ENCODE measurements around the gene ADGRF1.
"Not testable (repeated sequence)": the region's sequence is repeated elsewhere in the genome, so short reads cannot be mapped to it uniquely, and the experiment has no call there.

The ADGRF1 gene

DNA sequence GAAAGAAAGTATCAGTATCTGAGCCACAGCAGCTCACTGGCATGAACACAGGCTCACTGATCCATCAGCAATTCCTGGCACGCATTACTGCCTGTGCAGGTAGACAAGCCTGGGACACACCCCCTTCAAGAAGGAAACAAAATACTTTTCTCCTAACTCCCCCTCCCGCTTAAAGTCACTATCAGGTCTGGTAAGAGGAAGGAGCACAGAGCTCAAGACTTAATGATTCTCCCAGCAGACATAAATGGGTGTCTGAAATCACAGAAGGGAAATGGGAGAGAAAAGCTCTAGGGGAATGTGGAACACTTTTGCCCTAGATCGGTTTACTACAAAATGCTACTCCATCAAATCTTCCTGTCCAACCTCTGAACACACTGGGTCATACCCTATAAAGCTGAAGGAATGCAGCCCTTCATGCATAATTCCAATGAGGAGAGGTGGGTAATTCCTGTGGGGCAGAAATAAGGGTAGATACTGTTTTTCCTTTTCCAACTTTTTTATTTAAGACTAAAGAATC lies at the start of gene ADGRF1:
Gene ADGRF1 (minus strand): TSS at position 58 of the 517 bp plus-strand sequence. CDS start 13,271 bp downstream, outside the sequence.
- no peak for DNase-seq (ENCODE audit: low read depth in 2 of 2)

DNA sequence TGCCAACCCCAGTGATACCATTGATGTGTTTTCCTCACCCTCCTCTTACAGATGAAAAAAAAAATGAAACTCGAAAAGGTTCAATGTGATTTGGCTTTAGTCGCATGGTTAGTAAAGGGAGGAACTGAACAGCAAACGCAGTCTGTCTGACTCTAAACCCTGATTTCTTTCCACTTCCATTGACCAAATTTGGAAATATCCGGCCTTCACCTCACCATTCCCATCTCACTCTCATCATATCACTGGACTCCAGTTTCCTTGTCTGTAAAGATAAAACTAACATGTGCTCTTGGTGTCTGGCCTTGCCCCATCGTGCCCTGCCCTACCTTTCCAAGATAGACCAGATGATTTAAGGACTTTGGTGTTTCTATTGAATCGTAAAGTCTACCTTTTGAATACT lies 48.7 kb upstream of the ADGRF1 start:
- no peak for DNase-seq (ENCODE audit: low read depth in 2 of 2)

DNA sequence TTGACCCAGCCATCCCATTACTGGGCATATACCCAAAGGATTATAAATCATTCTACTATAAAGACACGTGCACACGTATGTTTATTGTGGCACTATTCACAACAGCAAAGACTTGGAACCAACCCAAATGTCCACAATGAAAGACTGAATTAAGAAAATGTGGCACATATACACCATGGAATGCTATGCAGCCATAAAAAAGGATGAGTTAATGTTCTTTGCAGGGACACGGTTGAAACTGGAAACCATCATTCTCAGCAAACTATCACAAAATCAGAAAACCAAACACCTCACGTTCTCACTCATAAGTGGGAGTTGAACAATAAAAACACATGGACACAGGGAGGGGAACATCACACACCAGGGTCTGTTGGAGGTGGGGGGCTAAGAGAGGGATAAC lies 47.3 kb upstream of the ADGRF1 start:
- DNase-seq (ENCODE audit: low read depth in 2 of 2): not testable (repeated sequence)

DNA sequence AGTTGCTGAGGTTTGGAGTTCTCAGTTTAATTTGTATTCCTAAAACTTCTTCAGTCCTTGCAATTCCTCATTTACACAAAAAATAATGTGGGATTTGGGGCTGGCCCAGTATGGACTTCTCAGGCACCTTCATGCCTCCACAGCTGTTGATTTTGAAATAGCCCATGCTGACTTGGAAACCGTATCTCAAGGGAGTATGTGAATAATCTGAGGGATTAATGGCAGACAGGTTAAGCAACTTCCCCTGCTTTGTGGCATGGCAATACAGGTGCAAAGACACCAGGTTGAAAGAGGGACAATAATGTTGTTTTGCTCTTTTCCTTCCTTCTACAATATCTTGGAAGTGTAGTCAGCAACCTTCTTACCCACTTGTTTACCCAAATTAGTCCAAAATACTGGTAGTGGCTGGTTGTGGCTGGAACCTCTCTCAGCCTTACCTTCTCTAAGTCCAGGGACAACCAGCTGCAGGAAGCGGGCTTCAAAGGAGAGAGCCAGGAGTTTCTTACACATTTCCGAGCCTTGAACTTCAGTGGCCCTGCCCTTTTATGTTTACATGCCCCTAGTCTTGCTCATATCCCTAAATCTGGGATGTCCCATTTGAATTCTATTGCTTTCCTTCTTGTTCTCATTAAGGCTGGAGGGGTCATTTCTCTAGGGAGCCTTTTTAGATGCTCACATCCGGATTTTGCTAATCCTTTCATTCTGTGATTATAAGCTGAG lies 44.1 kb upstream of the ADGRF1 start:
- DNase-seq (ENCODE audit: low read depth in 2 of 2): no peak

DNA sequence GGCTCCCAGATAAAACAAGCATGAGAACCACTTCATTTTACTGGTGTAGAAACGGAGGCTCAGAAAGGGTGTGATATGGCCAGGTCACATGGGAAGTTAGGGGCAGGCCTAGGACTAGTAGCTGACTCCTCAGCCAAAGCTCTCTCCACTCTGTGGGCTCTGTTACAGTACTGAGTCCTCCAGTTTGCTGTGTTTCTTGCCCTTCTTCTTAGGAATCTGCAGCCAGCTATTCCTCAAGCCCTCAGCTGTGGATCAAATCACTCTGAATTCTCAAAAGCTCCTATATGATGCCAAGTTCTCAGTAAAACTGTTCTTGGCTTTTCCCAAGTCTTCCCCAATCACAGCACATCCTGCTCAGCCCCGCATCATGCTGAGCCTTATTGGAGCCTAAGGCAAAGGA lies 42.5 kb upstream of the ADGRF1 start:
- no peak for DNase-seq (ENCODE audit: low read depth in 2 of 2)

DNA sequence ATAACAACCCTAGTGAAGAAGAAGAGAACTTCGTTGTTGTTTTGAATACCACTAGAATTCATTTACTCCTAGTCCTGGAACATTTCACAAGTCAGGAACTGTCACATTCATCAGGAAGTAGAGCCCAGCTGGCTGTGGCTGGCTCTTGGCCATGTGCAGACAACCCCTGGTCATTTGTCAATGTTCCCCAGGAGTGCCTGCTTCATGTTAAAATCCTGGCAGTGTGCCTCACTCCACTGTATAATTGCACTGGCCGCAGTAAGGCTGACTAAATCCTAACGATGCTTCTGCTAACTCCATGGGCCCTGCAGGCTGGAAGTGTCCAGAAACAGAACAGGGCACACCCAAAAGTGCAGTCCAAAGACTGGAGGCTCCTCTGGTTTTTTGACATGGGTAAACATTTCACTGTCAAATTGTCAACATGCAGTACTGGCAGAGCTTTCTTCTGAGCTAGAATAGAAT lies 41.5 kb upstream of the ADGRF1 start:
- no peak for DNase-seq (ENCODE audit: low read depth in 2 of 2)

DNA sequence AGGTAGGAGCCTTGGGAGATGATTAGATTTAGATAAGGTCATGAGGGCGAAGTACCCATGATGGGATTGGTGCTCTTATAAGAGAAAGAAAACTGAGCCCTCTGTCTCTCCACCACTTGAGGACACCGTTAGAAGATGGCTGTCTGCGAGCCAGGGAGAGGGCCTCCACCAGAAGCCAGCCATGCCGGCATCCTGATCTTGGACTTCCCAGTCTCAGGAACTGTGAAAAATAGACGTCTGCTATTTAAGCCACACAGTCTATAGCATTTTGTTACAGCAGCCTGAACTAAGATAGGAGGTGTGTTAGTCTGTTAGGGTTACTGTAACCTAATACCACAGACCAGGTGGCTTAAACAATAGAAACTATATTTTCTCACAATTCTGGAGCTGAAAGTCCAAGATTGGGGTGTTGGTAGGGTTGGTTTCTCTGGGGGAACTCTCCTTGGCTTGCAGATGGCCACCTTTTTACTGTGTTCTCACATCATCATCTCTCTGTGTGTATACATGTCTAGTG lies 38.0 kb upstream of the ADGRF1 start:
- no peak for DNase-seq (ENCODE audit: low read depth in 2 of 2)

DNA sequence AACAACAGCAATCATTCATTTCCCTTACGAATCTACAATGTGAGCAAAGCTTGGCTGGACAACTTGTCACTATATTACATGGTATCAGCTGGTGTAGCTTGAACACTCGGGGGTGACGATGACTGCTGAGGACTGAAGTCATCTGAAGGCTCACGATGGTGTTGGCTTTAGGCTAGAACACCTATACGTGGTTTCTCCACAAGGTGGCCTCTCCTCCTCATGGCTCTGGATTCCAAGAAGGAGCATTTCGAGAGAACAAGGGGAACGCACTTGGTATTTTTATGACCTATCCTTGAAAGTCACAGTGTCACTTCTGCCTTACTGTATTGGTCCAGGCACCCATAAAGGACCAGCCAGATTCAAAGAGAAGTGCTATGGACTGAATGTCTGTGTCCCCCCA lies 37.5 kb upstream of the ADGRF1 start:
- no peak for DNase-seq (ENCODE audit: low read depth in 2 of 2)

DNA sequence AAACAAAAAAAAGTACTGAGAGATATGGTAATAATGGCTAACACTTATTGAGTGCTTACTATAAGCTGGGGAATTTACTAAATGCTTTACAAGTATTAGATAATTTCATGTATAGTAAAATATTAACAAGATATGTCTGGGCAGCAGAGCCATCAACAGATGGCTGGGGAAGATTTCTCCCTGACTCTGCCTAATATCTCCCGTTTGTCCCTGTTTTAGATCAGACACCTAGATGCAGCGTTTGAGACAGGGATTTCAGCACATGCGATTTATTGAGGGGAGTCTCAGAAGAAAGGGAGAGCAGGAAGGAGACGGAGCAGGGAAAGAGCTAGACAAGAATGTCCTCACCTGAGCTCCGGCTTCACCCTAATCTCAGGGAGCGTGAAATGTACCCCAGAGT lies 36.9 kb upstream of the ADGRF1 start:
- no peak for DNase-seq (ENCODE audit: low read depth in 2 of 2)

DNA sequence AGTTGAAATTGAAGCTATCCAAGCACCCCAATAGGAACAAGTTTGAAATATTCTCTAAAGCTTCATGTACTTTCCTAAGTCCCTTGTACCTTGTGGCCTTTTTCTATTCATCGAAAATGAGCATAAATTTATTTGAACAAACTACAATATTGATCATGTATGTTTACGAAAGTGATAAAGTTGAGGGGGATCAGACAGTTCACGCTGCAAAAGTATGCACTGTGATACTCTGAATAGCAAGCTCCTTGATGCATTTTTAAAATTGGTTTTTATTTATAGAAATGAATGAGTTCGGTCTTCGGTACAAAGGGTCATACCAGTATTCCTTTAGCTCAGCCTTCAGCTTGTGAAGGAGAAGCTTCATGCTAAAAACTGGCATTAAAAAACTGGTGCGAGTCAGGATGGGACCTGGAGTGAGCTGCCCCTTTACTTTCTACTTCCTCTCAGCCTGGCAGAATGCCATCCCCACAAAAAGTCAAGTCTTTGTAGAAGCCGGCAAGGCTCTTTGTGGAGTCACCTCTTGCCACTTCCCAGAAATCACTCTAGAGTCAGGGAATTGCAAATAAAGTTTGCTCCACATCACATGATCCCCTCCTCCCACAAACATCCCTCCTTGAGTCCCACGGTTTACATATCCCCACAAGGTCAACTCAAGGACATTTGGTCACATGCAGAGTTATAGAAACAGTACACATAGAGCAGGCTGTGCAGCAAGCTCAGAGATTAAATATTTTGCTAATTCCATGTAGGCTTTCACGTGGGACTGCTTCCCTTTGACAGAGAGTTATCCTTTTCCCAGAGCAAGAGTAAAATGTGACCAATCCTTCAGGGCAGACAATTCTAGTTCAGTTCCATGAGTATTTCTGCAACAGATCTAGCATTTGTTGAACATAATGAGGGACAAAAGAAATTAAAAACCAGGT lies 34.6 kb upstream of the ADGRF1 start:
- no peak for DNase-seq (ENCODE audit: low read depth in 2 of 2)

DNA sequence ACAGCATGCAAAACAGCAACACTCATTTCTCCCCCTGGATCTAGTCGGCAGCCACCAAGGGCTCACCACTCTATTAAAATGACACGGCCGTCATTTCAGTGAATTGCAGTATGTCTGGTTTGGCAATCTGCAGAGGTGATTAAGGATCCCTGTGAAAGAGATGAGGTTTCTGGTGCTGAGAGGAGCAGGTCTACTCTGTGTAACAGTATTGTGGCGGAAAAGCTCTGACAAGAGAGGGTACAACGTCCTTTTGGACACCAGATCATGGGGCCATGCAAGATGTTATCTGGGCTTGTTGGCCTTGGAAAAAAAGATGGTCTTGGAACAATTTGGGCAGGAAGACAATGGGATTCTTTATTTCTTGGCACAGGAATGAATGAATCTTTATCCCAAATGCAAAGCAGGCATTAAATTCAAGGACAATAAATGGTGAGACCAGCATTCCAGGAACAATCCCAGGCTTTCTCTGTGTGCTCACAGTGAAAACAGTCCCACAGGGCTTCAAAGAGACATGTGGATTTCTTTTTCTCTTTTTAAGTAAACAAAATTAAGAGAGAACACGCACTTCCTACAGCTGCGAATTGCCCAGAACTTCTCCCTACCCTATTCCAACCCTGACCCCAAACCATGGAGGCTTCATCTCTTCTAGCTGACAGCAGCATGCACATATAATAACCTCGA lies 33.7 kb upstream of the ADGRF1 start:
- DNase-seq (ENCODE audit: low read depth in 2 of 2): no peak

DNA sequence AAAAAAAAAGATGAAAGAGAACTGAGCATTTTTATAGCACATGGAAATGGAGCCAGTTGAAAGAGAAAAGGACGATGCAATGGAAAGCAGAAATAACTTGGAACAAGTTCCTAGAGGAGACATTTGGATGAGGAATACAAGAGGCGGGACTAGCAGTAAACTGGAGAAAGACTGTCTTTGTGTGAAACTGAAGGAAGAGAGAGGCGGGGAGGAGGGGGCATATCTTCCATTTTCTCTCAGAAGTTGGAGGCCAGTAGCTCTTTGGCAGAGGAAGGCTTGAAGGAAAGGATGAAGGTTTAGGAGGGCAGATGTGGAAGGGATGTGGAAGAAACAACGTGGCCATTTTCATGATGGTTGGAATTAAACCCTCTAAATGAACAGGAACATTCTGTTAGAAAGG lies 33.0 kb upstream of the ADGRF1 start:
- no peak for DNase-seq (ENCODE audit: low read depth in 2 of 2)

DNA sequence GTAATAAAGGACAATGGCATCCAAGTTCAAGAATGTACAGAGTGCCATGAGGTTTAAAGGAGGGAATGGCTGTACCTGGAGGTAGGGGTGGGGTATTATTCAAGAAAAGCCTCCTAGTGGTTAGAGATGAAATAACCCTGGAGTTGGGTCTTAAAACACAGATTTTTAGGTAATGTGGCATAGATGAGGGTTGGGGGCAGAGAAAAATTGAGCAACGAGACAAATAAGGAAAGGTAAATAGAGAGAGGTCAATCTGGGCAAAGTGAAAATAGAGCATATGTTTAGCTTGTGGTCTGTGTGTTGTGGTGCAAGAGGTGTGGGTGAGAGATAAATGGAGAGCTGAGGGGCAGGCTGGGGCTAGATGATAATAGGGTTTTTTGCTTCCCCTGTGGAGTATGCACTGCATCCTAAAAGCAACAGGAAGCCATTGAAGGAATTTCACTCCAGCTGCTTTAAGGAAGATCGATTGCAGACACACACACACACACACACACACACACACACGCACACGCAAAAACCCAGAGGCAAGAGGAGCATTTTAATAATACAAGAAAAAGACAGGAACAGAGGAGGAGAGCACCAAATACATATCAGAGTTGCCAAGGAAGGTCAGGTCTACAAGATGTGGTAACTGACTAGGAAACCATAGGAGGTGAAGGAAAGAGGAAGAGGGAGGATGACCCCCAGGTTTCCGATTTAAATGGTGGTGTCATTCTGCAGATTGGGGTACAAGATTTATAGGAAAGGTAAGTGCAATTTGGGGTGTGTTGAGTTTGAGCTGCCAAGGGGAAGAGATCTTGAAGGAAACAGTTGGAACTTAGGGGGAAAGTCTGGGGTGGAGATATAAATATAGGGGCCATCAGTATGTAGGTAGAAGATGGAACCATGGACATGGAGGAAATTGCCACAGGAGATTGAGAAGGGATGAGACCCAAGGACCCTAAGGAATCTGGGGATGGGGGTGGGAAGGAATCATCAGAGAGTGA lies 31.3 kb upstream of the ADGRF1 start:
- no peak for DNase-seq (ENCODE audit: low read depth in 2 of 2)

DNA sequence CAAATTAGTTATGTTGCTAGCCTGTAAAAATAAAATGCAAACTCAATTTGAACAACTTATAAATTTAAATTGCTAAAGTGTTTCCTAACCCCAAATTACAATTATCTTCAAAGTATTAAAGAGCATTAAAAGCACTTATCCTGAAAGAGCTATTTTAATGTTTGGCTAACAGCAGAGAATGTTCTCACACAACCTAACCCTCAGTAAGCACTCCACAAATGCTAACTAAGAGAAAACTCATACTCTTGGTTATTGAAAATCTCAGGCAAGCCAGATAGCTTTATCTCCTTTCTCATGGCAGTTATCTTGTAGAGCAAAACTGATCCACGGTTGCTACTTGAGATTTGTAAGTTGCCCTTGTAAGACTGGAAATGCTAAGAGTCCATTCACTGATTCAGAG lies 30.5 kb upstream of the ADGRF1 start:
- no peak for DNase-seq (ENCODE audit: low read depth in 2 of 2)

DNA sequence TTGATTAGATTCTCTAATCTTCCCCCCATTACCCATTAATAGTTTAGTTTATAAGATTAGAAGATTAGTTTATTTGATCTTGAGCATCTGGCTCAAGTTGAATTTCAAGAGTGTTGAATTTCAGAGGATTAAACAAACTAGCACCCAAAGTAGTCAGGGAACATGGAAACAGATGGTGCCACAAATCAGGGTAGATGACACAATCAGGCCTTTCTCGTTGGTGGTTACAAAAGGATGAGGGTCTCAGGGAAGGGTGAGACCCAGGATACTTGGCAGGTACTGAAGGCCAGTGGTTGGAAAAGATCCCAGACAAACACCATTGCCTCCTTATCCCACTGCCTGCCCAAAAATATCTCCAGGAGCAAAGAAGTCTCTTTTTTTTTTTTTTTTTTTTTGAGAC lies 29.5 kb upstream of the ADGRF1 start:
- DNase-seq (ENCODE audit: low read depth in 2 of 2): no peak

DNA sequence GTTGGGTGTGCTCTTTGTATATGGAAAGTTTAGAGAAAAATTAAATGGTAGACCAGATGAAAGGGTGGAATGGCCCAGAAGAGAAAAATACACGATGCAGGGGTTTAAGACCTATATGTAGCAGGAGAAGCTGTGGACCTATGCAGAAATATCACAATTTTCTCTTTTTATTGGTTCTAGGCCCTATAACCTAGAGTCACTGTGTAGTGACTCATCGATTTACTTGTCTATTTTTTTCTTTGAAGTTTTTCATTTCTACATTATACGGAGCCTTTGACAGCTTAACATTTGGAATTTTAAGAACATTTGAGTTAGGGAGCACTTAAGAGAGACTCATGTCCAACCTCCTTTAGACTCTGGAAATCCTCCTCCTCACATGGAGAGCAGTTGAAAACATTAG lies 28.3 kb upstream of the ADGRF1 start:
- no peak for DNase-seq (ENCODE audit: low read depth in 2 of 2)

DNA sequence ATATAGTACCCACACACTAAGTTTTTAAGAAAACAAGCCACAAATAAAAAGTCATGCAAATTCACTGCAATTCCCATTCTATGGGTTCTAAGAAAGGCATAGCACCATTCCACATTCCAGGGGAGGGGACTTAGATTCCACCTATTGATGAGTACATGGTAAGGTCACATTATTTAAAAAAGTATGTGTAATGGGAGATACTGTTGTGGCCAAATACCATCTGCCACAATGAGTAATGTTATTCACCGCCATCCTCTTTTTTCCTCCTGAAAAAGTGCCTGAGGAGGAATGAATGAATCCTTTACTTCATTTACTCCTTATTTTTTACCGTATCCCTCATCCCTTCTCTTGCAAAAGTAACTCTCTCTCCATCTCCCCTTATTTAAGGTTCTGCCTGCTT lies 27.0 kb upstream of the ADGRF1 start:
- no peak for DNase-seq (ENCODE audit: low read depth in 2 of 2)

DNA sequence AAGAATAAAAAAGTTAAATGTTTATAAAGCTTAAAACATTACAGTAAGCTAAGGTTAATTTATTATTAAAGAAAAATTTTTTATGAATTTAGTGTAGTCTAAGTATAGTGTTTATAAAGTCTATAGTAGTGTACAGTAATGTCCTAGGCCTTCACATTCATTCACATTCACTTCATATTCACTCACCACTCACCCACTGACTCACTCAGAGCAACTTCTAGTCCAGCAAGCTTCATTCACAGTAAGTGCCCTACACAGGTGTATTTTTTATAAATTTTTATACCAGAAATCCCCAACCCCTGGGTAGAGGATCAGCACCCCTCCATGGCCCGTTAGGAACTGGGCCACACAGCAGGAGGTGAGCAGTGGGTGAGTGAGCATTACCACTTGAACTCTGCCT lies 24.3 kb upstream of the ADGRF1 start:
- no peak for DNase-seq (ENCODE audit: low read depth in 2 of 2)

DNA sequence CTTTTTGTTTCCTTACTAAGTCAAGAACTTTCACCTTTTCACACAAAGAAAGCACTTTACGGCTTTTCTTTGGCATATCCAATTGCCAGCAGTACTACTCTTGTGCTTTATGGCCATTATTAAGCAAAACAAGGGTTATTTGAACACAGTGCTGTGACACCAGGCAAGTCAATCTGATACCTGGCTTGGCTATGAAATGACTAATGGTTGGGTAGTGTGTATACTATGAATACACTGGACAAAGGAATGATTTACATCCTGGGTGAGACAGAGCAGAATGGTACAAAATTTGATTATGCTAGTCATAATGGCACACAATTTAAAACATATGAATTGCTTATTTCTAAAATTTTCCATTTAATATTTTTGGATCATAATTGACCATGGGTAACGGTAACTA lies 22.1 kb upstream of the ADGRF1 start:
- DNase-seq (ENCODE audit: low read depth in 2 of 2): no peak

DNA sequence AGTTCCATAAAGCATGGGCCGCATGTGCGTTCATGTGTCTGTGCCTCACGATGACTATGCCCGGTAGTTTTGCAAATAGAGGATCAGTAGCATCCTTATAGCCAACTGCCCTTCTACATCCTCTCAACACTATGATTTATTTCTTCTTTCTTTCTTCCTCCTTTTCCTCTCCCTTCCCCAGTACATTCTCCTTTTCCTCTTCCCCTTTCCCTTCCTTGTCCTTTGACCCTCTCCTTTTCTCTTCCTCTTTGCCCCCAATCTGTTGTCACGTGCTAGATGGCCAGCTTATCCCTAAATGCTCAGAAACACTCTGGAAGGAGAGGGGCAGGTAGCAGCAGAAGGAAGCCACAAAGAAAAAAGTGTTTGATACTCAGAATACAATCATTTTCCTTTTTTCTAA lies 20.2 kb upstream of the ADGRF1 start:
- no peak for DNase-seq (ENCODE audit: low read depth in 2 of 2)

Measured in stimulated activated CD8-positive, alpha-beta memory T cell treated with anti-CD3 and anti-CD28 coated beads, Interleukin-2, amount 100 ng/mL, for 1 hour (primary cell).